GM12878 (cell line): ENCODE results near the gene TEC. TPM values are rescaled to one million over a fixed set of nuclear protein-coding genes. Genes with fewer than 3 reads are reported as not detected.

Experiments
- ATF7 ChIP-seq: fragments of 450-650 bp; IDR thresholded peaks from 2 replicates; pipeline ENCODE4 v1.6.1; 2016; ENCODE audit warnings: low read depth, mild to moderate bottlenecking
- BACH1 ChIP-seq: fragments of 450-650 bp; IDR thresholded peaks from 2 replicates; pipeline ENCODE4 v1.6.1; 2017; ENCODE audit warnings: mild to moderate bottlenecking, borderline replicate concordance
- BMI1 ChIP-seq: fragments of 450-650 bp; IDR thresholded peaks from 2 replicates; pipeline ENCODE4 v1.6.1; 2016; ENCODE audit warnings: mild to moderate bottlenecking, moderate library complexity, borderline replicate concordance
- CBX3 ChIP-seq: fragments of 200-600 bp; sonication (generic); IDR thresholded peaks from 2 replicates; pipeline ENCODE4 v1.6.1; 2016; ENCODE audit warnings: low read depth, borderline replicate concordance
- CBX5 ChIP-seq: sonication (generic); IDR thresholded peaks from 2 replicates; pipeline ENCODE4 v1.6.1; 2016; ENCODE audit warnings: low read depth, moderate library complexity, mild to moderate bottlenecking, inconsistent platforms
- CEBPB ChIP-seq, 2 experiments: fragments of 150-350 bp in 1 of 2; IDR thresholded peaks; 2 replicates each; pipeline ENCODE4 v1.6.1; 2012 to 2014; ENCODE audit warnings: low read depth in 2 of 2, low read length in 2 of 2, borderline replicate concordance in 1 of 2, inconsistent platforms in 1 of 2
- DPF2 ChIP-seq: fragments of 450-650 bp; IDR thresholded peaks from 2 replicates; pipeline ENCODE4 v1.6.1; 2017; ENCODE audit warnings: mild to moderate bottlenecking
- MTA3 ChIP-seq: IDR thresholded peaks from 2 replicates; pipeline ENCODE4 v1.6.1; 2012; ENCODE audit warnings: low read length, inconsistent platforms, borderline replicate concordance
- MXI1 ChIP-seq: fragments of 150-350 bp; IDR thresholded peaks from 2 replicates; pipeline ENCODE4 v1.6.1; 2011; ENCODE audit warnings: low read depth, mild to moderate bottlenecking, inconsistent platforms, low read length, improper control_type of control experiment
- MYB ChIP-seq: fragments of 150-350 bp; IDR thresholded peaks from 2 replicates; pipeline ENCODE4 v1.6.1; 2014; ENCODE audit warnings: mild to moderate bottlenecking, low read depth, low read length, borderline replicate concordance
- NFYB ChIP-seq: IDR thresholded peaks from 2 replicates; pipeline ENCODE4 v1.6.1; 2011; ENCODE audit warnings: low read depth, mild to moderate bottlenecking, low read length, improper control_type of control experiment, moderate library complexity; ENCODE audit not compliant: insufficient read depth
- RBBP5 ChIP-seq: fragments of 200-600 bp; sonication (generic); conservative IDR thresholded peaks from 2 replicates; pipeline ENCODE4 v1.6.1; 2016
- RCOR1 ChIP-seq: conservative IDR thresholded peaks from 2 replicates; pipeline ENCODE4 v1.6.1; 2012; ENCODE audit warnings: low read depth, low read length, improper control_type of control experiment
- SIX5 ChIP-seq: IDR thresholded peaks from 2 replicates; pipeline ENCODE4 v1.6.1; 2011; ENCODE audit warnings: mild to moderate bottlenecking, low read depth, low read length, moderate library complexity; ENCODE audit not compliant: severe bottlenecking
- SMAD1 ChIP-seq: fragments of 450-650 bp; IDR thresholded peaks from 2 replicates; pipeline ENCODE4 v1.6.1; 2018; ENCODE audit warnings: mild to moderate bottlenecking, low read depth; ENCODE audit not compliant: partially characterized antibody
- SREBF1 ChIP-seq: IDR thresholded peaks from 2 replicates; pipeline ENCODE4 v1.6.1; 2012; ENCODE audit warnings: mild to moderate bottlenecking, low read length
- ZBED1 ChIP-seq: IDR thresholded peaks from 2 replicates; pipeline ENCODE4 v1.6.1; 2016; ENCODE audit warnings: borderline replicate concordance
- ZNF217 ChIP-seq: fragments of 450-650 bp; IDR thresholded peaks from 2 replicates; pipeline ENCODE4 v1.6.1; 2017; ENCODE audit warnings: antibody characterized with exemption, mild to moderate bottlenecking
- ZNF274 ChIP-seq: IDR thresholded peaks from one replicate; pipeline ENCODE4 v1.8.0; 2011; ENCODE audit not compliant: insufficient read length, insufficient read depth
- polyA plus RNA-seq, 11 experiments: library from polyadenylated mRNA; depleted of rRNA in 4 of 11; unstranded in 6 of 11; stranded (reverse) in 5 of 11; fragments of >200 nt; fragmentation: Nextera tagmentation in 4 of 11; fragmentation: Illumina TruSeq in 1 of 11; extraction: Ambion mirVana in 4 of 11; extraction: Trizol in 1 of 11; gene quantifications; 1 replicate in 1 of 11; 2 replicates in 10 of 11; pipeline versions ENCODE4 v1.2.1 to v1.2.3, GENCODE V29; 2011 to 2016; ENCODE audit warnings: inconsistent platforms in 2 of 11, missing spikeins in 2 of 11, low read depth in 1 of 11
- total RNA-seq, 4 experiments: library from RNA; depleted of rRNA in 3 of 4; stranded (reverse); fragments of >200 nt in 3 of 4; fragmentation: Illumina TruSeq in 1 of 4; extraction: Trizol in 1 of 4; gene quantifications; 2 replicates each; pipeline versions ENCODE4 v1.2.1 to v1.2.3, GENCODE V29; 2013 to 2021
- TF ChIP-seq, protein P1 (sequence below): IDR thresholded peaks from 2 replicates; pipeline ENCODE4 v1.6.1; 2012; ENCODE audit warnings: mild to moderate bottlenecking, low read depth, low read length
- TF ChIP-seq, protein P2 (sequence below): fragments of 150-350 bp; IDR thresholded peaks from 2 replicates; pipeline ENCODE4 v1.6.1; 2014; ENCODE audit warnings: mild to moderate bottlenecking, low read depth, low read length
- TF ChIP-seq, protein P3 (sequence below): fragments of 450-650 bp; IDR thresholded peaks from 2 replicates; pipeline ENCODE4 v1.6.1; 2016; ENCODE audit warnings: mild to moderate bottlenecking
- TF ChIP-seq, protein P4 (sequence below): fragments of 450-650 bp; IDR thresholded peaks from 2 replicates; pipeline ENCODE4 v1.6.1; 2016; ENCODE audit warnings: mild to moderate bottlenecking
- TF ChIP-seq, protein P5 (sequence below): IDR thresholded peaks from 2 replicates; pipeline ENCODE4 v1.6.1; 2012; ENCODE audit warnings: low read depth, low read length, improper control_type of control experiment

TEC gene
- total and polyA plus RNA-seq, 10 of the 15 experiments (the other 5 are each of a cell fraction or from before 2014, with no cell fraction given), result 7.4 to 27.2 (median 17.1) TPM

DNA sequence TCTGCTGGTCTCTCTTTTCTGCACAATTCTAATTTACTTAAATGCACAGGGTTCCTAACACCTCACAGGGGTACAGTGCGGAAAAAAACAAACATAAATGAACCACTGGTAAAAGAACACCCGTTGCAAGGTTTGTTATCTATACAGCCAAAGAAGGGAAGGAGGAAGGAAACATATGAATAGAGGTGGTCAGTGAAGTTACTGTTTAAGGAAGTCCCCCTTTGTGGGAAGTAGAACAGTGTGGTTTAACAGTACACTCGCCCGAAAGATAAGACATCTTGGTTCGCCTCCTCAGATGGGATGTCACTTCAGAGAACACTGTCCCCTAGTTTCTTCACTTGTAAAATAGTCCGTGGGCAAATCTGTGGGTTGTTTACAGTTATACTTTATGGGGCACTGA lies 57.5 kb downstream of the TEC start (continued):
- TF ChIP-seq, protein P1, sequence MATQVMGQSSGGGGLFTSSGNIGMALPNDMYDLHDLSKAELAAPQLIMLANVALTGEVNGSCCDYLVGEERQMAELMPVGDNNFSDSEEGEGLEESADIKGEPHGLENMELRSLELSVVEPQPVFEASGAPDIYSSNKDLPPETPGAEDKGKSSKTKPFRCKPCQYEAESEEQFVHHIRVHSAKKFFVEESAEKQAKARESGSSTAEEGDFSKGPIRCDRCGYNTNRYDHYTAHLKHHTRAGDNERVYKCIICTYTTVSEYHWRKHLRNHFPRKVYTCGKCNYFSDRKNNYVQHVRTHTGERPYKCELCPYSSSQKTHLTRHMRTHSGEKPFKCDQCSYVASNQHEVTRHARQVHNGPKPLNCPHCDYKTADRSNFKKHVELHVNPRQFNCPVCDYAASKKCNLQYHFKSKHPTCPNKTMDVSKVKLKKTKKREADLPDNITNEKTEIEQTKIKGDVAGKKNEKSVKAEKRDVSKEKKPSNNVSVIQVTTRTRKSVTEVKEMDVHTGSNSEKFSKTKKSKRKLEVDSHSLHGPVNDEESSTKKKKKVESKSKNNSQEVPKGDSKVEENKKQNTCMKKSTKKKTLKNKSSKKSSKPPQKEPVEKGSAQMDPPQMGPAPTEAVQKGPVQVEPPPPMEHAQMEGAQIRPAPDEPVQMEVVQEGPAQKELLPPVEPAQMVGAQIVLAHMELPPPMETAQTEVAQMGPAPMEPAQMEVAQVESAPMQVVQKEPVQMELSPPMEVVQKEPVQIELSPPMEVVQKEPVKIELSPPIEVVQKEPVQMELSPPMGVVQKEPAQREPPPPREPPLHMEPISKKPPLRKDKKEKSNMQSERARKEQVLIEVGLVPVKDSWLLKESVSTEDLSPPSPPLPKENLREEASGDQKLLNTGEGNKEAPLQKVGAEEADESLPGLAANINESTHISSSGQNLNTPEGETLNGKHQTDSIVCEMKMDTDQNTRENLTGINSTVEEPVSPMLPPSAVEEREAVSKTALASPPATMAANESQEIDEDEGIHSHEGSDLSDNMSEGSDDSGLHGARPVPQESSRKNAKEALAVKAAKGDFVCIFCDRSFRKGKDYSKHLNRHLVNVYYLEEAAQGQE, result no peak
- TF ChIP-seq, protein P2, sequence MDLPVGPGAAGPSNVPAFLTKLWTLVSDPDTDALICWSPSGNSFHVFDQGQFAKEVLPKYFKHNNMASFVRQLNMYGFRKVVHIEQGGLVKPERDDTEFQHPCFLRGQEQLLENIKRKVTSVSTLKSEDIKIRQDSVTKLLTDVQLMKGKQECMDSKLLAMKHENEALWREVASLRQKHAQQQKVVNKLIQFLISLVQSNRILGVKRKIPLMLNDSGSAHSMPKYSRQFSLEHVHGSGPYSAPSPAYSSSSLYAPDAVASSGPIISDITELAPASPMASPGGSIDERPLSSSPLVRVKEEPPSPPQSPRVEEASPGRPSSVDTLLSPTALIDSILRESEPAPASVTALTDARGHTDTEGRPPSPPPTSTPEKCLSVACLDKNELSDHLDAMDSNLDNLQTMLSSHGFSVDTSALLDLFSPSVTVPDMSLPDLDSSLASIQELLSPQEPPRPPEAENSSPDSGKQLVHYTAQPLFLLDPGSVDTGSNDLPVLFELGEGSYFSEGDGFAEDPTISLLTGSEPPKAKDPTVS, result no peak
- no peak for TF ChIP-seq CBX3
- TF ChIP-seq BMI1, result no peak
- TF ChIP-seq MYB, result peak; percentile 47; the same call in 1 of the 2 replicates
- no peak for TF ChIP-seq ZNF217
- no peak for TF ChIP-seq BACH1
- peak; percentile 71 for TF ChIP-seq DPF2
- no peak for TF ChIP-seq SREBF1
- peak; percentile 24 for TF ChIP-seq SMAD1
- TF ChIP-seq ZNF274, result no peak
- no peak for TF ChIP-seq RBBP5
- no peak for TF ChIP-seq NFYB
- 0 out of 2 replicates have a peak, but pooled peaks have one; percentile 78 for TF ChIP-seq ZBED1
- TF ChIP-seq CBX5, result no peak
- no peak for TF ChIP-seq CEBPB (IDR thresholded peaks at IDR 0.05; ENCODE audit: borderline replicate concordance in 1 of 2, low read depth in 2 of 2, low read length in 2 of 2)
- no peak for TF ChIP-seq MTA3
- TF ChIP-seq SIX5, result no peak
- TF ChIP-seq, protein P3, sequence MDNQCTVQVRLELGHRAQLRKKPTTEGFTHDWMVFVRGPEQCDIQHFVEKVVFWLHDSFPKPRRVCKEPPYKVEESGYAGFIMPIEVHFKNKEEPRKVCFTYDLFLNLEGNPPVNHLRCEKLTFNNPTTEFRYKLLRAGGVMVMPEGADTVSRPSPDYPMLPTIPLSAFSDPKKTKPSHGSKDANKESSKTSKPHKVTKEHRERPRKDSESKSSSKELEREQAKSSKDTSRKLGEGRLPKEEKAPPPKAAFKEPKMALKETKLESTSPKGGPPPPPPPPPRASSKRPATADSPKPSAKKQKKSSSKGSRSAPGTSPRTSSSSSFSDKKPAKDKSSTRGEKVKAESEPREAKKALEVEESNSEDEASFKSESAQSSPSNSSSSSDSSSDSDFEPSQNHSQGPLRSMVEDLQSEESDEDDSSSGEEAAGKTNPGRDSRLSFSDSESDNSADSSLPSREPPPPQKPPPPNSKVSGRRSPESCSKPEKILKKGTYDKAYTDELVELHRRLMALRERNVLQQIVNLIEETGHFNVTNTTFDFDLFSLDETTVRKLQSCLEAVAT, result peak; percentile 70; the same call in 1 of the 2 replicates
- TF ChIP-seq, protein P4, sequence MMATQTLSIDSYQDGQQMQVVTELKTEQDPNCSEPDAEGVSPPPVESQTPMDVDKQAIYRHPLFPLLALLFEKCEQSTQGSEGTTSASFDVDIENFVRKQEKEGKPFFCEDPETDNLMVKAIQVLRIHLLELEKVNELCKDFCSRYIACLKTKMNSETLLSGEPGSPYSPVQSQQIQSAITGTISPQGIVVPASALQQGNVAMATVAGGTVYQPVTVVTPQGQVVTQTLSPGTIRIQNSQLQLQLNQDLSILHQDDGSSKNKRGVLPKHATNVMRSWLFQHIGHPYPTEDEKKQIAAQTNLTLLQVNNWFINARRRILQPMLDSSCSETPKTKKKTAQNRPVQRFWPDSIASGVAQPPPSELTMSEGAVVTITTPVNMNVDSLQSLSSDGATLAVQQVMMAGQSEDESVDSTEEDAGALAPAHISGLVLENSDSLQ, result peak; percentile 51; the same call in 1 of the 2 replicates
- TF ChIP-seq ATF7, result peak; percentile 53; the same call in 1 of the 2 replicates
- TF ChIP-seq, protein P5, sequence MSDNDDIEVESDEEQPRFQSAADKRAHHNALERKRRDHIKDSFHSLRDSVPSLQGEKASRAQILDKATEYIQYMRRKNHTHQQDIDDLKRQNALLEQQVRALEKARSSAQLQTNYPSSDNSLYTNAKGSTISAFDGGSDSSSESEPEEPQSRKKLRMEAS, result no peak
- 0 out of 2 replicates have a peak, but pooled peaks have one; percentile 54 for TF ChIP-seq RCOR1
- TF ChIP-seq MXI1, result peak; percentile 27; the same call in 1 of the 2 replicates
